Esophagus squamous epithelium (tissue), 4 donors: ENCODE measurements around the gene JAM3.
"Not testable (repeated sequence)": the region's sequence is repeated elsewhere in the genome, so short reads cannot be mapped to it uniquely, and the experiment has no call there.

Experiments used
- POLR2A ChIP-seq, 4 donors: fragments of 450-650 bp; IDR thresholded peaks; one replicate each; pipeline ENCODE4 v1.6.1; 2017; ENCODE audit warnings: antibody characterized with exemption in 4 of 4, mild to moderate bottlenecking in 4 of 4, moderate library complexity in 3 of 4
- TF ChIP-seq, protein P1 (sequence below), 6 experiments: fragments of 450-650 bp in 4 of 6; fragments of 200-600 bp in 2 of 6; sonication (generic) in 2 of 6; IDR thresholded peaks; one replicate each; pipeline ENCODE4 v1.5.1; 2016 to 2019; ENCODE audit warnings: antibody characterized with exemption in 6 of 6, mild to moderate bottlenecking in 4 of 6, moderate library complexity in 4 of 6

DNA sequence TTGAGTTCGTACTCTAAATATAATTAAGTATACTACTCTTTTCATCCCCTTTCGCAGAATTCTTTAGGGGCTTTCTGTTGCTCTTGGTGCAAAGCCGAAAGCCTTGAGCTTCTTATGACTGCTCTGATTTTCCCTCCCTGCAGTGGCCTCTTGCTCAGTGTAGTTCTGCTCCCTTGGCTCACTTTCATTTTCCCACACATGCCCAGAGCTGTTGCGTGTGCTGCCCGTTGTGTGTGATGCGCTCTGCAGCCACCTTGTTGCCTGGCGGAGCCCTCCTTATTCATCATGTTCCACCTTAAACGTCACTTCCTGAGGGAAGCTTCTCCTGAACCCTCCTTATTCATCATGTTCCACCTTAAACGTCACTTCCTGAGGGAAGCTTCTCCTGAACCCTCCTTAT is 23.1 kb downstream of the JAM3 start:
- TF ChIP-seq, protein P1, sequence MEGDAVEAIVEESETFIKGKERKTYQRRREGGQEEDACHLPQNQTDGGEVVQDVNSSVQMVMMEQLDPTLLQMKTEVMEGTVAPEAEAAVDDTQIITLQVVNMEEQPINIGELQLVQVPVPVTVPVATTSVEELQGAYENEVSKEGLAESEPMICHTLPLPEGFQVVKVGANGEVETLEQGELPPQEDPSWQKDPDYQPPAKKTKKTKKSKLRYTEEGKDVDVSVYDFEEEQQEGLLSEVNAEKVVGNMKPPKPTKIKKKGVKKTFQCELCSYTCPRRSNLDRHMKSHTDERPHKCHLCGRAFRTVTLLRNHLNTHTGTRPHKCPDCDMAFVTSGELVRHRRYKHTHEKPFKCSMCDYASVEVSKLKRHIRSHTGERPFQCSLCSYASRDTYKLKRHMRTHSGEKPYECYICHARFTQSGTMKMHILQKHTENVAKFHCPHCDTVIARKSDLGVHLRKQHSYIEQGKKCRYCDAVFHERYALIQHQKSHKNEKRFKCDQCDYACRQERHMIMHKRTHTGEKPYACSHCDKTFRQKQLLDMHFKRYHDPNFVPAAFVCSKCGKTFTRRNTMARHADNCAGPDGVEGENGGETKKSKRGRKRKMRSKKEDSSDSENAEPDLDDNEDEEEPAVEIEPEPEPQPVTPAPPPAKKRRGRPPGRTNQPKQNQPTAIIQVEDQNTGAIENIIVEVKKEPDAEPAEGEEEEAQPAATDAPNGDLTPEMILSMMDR (IDR thresholded peaks at IDR 0.05) = not testable (repeated sequence)
- TF ChIP-seq POLR2A (IDR thresholded peaks at IDR 0.05) = not testable (repeated sequence)
